Stimulated activated CD8-positive, alpha-beta memory T cell treated with anti-CD3 and anti-CD28 coated beads, Interleukin-12 subunit alpha, Interleukin-12 subunit beta, amount 100 ng/mL, for 24 hours (primary cell): Measurements from ENCODE around the gene SLC47A1.
"Not testable (repeated sequence)": the region's sequence is repeated elsewhere in the genome, so short reads cannot be mapped to it uniquely, and the experiment has no call there.

Source experiments
- DNase-seq: peaks from one replicate; pipeline ENCODE4 v3.0.0-alpha.2; 2020; ENCODE audit errors: extremely low read depth

SLC47A1 gene

DNA sequence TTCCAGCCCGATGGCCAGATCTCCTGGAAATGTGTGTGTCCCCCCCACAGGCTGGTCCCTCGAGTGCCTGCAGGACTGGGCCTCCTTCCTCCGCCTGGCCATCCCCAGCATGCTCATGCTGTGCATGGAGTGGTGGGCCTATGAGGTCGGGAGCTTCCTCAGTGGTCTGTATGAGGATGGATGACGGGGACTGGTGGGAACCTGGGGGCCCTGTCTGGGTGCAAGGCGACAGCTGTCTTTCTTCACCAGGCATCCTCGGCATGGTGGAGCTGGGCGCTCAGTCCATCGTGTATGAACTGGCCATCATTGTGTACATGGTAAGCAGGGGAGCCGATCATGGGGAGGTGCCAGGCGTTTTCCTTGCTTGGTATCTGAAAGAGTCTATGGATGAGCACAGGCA is 22.1 kb downstream of the SLC47A1 start:
- DNase-seq, result no peak

DNA sequence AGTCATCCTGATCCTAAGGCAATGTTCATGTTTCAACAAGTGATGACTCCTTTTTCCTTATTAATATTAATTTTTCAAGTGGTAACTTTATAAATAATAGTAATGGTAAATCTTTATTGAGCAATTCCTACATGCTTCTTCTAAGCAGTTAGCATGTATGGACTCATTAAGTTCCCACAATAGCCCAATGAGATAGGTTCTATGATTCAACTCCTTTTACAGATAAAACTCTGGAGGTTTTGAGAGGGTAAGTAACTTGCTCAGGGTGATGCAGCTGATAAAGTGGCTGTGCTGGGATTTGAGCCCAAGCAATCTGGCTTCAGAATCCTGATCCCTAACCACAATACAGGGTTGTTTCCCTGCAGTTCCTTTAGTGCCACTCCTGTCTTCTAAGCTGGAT is 25.3 kb downstream of the SLC47A1 start:
- DNase-seq, result no peak

DNA sequence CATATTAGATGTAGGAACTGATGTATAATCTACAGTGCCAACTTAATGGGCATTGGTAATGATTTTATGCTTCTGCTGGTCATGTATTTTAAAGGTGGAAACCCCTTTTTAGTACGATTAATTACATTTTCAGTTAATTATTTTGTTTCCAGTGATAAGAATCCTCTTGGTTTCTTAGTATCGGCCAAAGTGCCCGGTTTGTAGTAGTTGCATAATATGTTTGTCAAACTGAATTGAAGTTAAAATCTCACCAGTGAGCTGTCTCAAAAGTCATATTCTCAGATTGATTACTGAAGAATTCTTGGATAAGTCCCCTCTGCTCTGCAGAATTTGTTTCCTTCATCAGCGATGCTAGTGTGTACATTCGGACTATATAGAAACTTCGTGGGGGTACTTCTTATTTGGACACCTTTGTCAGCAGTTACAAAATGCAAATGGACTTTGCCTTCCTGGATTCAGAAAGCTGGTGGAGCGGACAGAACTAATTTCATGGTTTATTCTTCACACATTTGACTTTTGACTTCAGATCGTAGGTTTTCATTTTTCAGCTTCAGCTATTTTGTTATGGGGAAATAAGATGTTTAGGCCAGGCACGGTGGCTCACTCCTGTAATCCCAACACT is 28.2 kb downstream of the SLC47A1 start:
- DNase-seq, result no peak

DNA sequence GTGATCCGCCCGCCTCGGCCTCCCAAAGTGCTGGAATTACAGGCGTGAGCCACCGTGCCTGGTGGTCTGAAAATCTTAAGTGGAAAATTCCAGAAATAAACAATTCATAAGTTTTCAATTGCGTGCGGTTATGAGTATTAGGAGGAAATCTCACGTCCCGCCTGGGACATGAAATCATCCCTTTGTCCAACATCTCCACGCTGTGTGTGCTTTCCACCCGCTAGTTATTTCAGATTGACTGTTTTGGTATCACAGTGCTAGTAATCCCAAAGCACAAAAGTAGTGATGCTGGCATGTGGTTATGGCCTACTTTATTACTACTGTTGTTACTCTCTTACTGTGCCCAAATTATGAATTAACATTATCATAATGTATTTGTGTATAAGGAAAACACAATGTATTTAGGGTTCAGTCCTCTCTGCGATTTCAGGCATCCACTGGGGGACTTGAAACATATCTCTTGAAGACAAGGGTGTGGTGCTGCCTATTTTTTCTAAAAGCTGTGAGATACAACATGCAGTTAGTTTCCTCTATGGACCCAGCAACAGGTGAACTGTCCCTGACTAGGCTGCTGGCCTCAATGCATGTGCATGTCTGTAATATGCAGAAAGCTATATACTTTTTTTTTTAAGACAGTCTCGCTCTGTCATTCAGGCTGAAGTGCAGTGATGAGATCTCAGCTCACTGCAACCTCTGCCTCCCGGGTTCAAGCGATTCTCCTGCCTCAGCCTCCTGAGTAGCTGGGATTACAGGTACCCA is 32.3 kb downstream of the SLC47A1 start:
- DNase-seq, result no peak

DNA sequence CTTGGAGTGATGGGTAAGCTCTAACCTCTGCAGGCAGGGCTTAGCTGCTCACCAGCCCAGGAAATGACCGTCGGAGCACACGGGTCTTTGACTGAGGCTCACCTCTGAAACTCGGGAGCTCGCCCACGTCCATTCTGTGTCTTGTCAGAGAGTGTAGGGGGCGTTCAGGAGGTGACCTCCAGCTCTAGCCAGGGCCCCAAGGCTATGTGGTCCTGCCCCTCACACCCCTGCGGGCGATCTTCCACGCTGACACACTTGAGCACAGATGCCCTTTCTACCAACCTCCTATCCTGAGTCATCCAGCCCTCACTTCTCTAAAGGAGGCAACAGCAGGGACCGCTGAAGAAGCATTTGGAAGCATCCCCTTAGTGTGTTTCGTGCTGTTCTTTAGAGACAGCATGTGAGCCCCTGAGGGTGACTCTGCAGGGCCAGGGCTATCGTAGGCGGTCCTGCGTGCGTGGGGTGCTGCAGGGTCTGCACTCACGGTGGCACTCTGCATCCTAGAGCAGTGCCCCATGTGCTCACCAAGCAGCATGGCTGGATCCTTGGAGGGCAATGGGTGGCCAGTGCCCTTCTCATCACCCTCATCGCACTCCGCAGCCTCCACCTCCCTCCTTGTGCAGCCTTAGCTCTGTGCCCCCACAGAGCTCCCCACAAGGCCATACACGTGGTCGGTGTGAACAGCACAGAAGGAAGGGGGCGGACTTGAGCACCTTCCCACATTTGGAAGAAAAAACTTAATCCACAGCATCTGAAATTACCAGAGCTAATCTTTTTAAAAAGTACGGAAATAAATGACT is 33.8 kb downstream of the SLC47A1 start:
- DNase-seq, result no peak

DNA sequence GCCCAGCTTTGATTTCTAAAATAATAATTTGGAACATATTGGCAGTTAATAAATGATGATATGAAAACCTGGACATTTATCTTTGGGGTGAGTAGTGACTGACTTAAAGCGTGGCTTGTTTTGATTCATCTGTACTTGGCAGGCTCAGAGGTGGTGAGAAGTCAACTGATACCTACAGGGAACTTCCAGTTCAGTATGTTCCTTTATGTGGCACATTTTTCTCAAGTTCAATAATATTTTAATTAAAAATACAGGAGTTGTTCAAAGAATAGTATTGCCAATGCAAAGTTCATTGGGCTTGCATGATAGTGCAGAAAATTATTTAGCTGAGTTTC is 34.3 kb downstream of the SLC47A1 start:
- no peak for DNase-seq

DNA sequence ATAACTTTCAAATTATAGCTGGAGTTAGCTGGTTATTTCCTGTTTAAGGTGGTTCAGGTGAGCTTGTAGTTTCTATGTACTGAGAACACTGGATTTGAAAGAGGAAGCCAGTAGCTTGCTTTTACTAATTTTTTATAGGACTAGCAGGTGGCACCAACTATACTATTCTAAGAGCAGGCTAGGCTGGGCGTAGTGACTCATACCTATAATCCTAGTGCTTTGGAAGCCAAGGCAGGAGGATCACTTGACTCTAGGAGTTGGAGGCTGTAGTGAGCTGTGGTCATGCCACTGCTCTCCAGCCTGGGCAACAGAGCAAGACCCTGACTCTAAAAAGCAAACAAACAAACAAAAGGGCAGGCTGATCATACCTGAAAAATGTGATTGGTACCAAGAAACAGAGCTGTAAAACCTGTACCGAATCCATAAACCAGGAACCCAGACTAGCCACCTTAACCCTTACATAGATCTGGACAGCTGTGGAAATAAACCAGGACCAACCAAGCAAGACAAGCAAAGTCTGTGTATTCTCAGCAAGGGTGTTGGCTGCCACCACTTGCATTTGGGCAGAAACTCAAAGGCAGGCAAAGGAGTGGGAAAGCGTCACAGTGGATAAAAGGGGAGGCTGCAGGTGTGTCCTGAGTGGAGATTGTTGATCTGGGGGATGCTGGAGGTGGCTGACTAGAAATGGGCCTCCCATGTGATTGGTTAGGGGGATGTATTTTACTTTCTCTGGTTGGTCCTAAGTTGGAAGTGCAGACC is 36.3 kb downstream of the SLC47A1 start:
- DNase-seq, result no peak

DNA sequence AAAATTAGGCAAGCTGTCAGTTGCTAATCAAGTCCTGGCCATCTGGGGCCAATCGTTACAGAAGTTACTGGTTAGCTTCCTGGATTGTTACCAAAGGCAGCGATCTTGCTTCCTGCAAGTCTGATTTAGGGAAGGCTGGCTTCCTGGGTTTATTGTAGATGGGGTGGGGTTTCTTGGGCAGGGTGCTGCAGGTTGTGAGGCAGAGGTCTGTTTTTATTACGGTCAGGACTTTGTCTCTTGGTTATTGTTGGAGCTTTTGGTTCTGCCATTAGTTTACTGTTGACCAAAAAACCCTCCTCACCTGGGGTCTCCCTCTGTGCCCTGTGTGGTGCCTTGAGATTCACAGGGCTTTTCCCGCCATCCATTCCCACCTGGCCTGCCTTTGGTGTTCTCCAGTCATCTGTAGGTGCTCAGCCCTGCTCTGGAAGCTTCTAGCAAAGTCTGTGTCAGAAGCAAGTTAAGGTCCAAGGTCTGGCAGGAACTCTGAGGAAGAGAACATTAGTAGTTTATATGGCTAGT is 36.9 kb downstream of the SLC47A1 start:
- DNase-seq, result no peak

DNA sequence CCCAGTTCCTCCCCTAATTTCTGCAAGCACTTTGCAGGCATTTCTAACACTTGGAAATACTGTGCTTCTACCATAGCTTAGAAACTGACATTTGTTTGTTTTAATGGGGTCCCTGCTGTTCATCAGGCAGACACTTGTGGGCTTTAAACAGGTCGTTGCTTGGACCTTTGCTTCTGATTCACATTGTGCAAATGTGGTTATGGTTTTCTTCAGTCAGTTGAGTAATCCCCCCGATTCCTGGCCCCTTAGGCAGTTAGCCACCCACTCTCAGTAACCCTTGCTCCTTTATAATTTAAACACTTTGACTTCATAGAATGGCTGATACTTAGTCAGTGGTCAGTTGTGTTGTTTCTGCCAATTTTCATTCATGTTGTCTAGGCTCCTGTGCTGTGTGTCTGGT is 39.4 kb downstream of the SLC47A1 start:
- DNase-seq, result no peak

DNA sequence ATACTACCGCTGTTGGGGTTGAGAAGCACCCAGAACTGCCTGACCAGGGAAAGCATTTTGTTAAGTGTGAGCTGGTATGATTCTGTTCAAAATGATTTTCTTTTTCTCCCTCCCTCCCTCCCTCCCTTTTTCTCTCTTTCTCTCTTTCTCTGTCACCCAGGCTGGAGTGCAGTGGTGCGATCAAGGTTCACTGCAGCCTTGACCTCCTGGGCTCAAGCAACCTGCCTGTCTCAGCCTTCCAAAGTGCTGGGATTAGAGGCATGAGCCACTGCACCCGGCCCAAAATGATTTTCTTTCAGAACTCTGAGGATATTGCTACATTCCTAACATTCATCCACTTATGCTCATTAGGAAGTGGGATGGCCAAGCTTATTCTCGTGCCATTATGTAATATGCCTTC is 41.3 kb downstream of the SLC47A1 start:
- no peak for DNase-seq

DNA sequence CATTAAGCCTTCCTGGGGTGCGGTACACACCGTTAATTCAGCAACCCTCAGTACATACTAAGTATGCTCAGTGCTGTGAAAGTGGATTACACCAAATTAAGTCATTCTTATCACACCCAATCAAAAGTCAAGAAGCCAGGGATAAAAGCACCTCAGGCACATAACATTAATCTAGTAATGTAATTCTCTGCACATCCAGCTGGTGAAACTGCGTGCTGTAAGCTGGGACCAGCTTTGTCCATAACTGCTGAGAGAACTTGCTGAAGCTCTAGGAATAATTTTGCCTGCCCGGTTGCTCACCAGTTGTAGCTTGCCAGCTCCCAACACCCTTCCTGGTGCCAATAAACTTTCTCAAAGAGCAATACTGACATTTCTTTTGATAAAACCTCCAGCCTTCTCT is 44.9 kb downstream of the SLC47A1 start:
- DNase-seq, result no peak

DNA sequence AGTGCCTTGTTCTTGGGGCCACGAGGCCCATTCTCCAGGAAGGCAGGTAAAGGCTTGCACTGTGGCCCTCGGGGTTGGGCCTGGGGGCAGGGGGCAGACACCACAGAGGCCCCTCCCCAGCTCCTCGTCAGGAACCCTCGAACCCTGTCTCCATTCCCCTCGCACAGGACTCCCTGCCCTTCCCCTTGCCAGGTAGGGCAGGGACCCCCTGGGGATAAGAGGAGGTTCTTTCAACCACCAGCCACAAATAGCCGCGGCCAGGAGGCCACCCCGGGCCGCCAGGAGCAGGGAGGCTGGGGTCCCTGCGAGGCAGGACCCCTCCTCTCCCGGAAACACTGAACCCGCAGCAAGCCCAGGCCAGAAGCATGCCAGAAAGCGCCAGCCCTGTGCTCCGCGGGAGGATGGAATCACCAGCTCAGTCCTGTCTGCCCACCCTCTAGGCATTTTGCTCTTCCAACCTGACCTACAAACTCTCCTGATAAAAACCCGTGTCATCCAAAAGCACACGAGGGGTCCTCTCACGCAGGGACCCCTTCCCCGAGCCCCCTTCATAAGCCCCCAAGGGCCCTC is 45.6 kb downstream of the SLC47A1 start:
- DNase-seq, result no peak

DNA sequence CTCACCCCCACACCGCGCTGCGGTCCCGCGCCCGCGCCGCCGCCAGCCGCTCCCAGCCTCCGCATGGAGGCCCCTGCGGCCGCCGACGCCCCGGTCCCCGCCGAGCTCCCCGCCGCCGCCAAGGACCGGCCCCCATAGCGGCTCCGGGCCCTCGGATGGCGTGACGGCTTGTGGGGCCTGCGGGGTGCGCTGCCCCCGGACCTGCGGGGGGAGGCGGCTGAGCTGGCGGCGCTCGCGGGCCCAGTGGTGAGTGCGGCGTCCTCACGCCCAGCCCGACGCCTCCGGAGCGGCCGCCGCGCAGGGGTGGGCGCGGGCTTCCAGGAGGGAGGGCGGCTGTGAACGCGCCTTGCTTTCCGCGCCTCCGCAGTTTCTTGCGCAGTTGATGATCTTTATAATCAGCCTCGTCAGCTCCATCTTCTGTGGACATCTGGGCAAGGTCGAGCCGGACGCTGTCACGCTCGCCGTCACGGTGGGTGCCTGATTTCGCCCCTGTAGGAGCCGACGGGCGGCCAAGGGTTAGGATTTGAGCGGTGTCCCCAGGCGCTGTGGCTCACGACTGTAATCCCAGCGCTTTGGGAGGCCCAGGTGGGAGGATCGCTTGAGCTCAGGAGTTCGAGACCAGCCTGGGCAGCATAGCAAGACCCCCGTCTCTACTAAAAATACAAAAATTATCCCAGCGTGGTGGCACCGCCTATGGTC is 46.4 kb downstream of the SLC47A1 start:
- DNase-seq, result no peak

DNA sequence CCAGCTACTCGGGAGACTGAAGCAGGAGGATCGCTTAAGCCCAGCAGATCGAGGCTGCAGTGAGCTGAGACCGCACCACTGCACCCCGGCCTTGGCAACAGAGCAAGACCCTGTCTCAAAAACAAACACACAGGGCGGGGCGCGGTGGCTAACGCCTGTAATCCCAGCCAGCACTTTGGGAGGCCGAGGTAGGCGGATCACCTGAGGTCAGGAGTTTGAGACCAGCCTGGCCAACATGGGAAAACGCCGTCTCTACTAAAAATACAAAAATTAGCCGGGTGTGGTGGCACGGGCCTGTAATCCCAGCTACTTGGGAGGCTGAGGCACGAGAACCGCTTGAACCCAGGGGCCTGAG is 46.9 kb downstream of the SLC47A1 start:
- not testable (repeated sequence) for DNase-seq

DNA sequence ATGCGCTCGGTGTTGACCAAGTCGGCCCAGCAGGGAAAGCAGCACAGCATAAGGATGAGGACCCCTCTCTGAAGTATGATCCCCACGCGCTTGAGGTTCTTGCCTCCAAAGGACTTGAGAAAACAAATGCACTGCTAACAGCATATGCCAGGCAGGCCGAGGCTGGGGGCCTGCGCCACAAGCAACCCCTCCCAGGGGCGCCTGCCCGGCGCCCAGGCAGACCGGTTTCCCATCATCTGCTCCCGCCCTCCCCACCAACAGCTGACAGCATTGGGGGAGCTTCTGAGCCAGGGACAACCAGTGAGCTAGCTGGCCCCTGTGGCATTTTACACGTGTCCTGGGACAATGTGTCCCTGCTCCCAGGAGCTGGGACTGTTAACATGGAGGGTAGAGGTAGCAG is 48.5 kb downstream of the SLC47A1 start:
- not testable (repeated sequence) for DNase-seq

DNA sequence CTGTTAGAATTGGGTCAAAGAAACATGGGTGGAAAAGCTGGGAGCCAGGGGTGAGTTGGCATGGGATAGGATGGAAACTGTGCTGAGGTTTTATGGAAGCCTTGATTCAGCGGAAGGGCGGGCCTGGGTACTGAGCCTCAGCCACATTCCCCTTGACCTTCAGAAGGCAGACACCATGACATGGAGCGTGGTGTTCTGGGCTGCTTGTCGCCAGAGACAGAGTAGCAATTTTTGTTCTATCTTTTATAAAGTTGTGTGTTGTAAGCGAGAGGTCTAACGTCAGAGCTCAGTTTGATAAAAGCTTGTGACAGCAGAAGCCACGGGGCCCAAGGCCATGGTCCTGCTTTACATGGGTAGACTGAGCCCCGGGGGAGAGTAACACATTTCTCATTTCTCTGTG is 50.2 kb downstream of the SLC47A1 start:
- DNase-seq, result no peak

DNA sequence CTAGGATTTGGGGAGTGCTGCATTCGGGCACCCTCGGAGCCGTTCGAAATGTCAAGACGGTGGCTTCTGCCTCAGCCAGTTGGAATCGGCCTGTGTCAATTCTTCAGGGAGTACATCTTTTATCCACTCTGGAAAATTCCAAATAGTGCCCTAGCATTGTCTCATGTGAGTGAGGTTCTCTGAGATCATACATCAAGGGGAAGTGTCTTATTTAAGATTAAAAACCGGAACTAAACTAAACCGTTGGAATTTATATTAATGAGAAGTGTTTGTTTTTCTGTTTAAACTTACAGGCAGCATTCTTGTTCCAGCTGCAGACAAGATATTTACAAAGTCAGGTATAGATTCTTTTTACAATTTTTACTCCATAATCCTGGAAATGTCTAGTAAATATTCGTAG is 56.8 kb downstream of the SLC47A1 start:
- DNase-seq, result no peak

DNA sequence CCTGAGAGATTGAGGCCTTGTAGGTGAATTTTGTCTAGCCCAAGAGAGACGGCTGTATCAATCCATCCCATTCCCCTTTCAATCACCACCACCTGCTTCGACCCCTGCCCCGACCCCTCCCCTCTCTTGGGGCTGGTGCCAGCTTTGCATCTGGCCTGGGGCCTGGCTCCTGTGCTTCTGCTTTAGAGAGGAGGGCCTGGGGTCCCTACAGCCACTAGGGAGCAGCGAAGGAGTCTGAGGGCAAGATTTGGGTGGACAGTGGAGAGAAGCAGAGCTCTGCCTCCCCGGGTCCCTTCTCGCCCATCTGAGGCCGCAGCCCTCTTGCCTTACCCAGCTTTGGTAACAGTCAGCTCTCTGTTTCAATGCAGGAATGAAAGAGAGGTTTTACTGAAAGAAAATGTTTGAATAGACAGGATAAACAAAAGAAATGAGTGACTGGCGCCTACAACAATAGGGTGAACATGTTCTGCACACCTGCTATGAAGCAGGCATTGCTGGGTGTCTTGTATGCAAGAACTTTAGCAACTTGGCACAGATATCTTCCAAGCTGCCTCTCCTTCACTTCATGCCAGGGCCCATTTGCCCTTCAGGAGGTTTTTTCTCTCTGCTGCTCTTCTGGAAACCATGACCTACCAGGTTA is 57.4 kb downstream of the SLC47A1 start:
- DNase-seq, result no peak

DNA sequence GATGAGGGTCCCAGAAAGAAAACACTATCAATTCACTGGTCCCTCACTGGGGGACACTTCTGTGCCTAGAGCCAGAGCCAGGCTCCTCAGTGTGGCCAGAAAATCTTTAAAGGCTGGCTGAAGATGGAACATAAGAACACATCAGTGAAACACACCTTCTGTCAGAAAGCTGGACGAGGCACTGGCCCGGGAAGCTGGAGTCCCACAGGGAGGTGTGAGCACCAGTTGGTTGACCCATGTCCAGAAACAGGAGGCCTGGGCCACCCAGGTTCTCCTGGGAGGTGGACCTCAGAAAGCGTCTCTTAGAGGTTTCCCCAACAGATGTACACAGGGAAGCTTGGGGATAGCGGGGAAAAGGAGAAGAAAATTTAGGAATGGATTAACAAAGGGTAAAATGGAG is 58.7 kb downstream of the SLC47A1 start:
- DNase-seq, result no peak

DNA sequence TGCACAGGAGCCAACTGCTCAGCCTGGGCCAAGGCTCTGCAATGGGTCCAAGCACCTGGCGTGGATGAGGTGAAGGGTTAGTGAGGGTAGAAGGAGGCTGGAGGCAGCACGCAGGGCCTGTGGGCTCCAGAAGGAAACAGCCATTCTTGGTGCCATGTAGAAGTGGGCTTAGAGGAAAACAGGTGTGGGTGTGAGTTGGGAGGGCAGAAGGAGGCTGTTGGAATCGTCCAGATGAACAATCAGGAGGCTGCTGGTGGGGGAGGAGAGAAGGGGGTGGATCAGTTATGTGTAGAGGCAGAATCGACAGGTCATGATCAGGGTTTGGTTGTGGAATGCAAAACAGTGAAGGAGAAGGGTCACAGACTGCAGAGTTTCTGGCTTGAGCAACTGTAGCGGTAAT is 63.2 kb downstream of the SLC47A1 start:
- no peak for DNase-seq

DNA sequence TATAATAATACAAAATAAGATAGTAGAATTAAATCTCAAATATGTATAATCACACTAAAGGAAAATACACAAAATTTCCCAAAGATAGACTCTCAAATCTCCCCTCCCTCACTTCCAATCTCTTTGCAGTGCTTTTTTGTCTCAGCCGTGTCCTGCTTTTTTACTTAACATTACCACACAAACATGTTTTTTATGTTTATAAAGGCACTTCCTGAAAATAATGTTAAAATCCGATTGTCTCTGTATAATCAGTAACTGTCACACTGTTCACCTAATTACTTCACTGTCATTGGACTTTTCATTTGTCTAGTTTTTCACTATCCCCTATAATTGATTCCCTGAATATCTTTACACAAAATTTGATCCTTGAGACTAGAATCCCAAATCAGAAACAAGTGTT is 76.7 kb downstream of the SLC47A1 start:
- no peak for DNase-seq
